Epithelial cell of esophagus (primary cell): Measurements from ENCODE around the gene FOXK2.
"Not testable (repeated sequence)": the region's sequence is repeated elsewhere in the genome, so short reads cannot be mapped to it uniquely, and the experiment has no call there.

Experiments
- DNase-seq: peaks from one replicate; pipeline ENCODE4 v3.0.0; 2010; ENCODE audit warnings: low read depth
- H3K4me3 ChIP-seq: 2 replicates; pipeline ENCODE4 v1.5.1; 2011; ENCODE audit warnings: mild to moderate bottlenecking, low read length, control low read depth
- CTCF ChIP-seq: IDR thresholded peaks from 2 replicates; pipeline ENCODE4 v1.5.1; 2011; ENCODE audit warnings: low read depth, mild to moderate bottlenecking, low read length, control low read depth, inconsistent platforms; ENCODE audit not compliant: insufficient read depth; ENCODE audit errors: missing control alignments

The FOXK2 gene

DNA sequence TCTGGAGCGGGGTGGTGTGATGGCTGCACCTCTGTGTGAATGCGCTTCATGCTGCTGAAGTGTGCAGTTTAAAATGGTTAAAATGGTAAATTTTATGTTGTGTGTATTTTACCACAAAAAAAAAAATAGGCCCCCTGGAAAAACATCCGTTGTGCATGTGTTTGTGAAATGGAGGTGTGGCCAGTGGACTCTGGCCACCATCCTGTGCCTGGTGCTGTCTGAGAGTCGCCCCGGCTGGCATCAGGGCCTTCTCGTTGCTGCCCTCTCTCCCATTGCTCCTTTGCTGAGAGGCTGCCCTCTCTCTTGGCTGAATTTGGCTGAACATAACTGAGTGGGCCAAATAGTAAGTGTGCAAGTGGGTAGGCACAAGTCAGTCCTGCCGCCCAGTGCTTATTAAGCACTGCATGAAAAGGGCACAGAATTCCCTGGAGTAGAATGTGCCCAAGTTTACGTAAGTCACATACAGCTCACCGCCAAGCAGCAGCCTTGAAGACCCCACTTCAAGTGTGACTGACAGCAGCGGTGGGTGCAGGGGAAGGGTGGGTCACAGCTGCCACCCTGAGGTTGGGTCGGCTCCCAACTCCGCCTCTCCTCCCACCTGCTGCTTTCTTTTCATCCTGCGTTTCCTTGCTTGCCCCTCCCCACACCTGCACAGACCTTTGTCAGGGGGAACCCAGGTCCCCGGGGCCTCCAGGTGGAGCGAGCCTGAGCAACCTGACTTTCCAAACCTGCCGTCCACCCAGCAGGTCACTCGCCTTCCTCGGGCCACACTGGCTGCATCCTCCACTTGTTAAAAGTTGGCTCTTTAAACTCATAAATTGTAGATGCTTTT is 46.8 kb downstream of the FOXK2 start:
- TF ChIP-seq CTCF: no peak
- no peak overlapping the region for H3K4me3 ChIP-seq
- DNase-seq: no peak

DNA sequence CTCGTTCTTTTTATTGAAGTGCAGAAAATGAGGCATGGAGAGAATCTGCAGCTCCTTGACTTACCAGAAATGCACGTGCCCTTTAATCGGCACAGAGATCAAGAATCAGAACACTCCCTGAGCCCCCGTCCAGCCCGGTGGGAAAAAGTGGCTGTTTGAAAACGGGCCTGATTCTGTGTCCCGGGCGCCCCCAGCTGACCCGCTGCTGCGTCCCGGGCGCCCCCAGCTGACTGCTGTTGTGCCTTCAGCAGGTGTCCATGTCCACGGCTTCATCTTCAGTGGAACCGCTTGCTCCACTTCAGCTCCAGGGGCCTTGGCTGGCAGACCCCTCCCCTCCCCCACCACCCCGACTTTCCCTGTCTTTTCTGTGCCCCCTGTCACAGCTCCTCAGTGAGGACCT is 47.8 kb downstream of the FOXK2 start:
- H3K4me3 ChIP-seq: no peak overlapping the region
- no peak for DNase-seq
- TF ChIP-seq CTCF: no peak

DNA sequence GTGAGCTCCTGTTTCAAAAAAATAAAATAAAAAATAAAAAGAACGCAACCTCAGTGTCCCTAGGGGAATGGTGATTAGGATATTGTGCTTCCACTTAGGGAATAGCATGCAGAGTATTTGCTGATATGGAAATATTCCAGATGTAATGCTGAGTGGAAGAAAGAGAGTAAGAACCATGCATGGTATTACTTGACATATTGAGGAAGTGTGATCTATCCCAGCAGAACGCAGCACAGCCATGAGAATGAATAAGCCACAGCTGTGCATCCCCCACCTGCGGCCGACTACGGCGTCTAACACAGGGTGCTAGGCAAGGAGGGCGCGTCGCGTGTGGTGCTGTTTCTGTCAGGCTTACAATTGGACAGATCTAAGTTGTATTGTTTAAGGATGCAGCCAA is 49.5 kb downstream of the FOXK2 start:
- no peak for DNase-seq
- no peak overlapping the region for H3K4me3 ChIP-seq
- TF ChIP-seq CTCF: no peak

- no peak overlapping the region for H3K4me3 ChIP-seq
- no peak for DNase-seq
- no peak for TF ChIP-seq CTCF
These were observed 50.1 kb downstream of the FOXK2 start for GRCh38 chr17:82569621-82570020.

DNA sequence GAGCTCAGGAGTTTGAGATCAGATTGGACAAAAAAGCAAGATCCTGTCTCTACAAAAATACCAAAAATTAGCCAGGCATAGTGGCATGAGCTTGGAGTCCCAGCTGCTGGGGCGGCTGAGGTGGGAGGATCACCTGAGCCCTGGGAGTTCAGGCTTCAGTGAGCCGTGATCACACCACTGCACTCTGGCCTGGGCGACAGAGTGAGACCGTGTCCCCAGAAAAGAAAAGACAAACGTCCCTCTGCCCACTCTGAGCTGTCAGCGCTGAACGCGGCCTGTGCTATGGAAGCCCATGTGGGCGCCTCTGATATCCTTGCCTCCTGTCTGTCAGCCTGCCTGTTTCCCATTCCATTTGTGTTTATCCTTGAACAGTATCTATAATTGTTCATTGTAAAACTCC is 50.7 kb downstream of the FOXK2 start:
- no peak for TF ChIP-seq CTCF
- H3K4me3 ChIP-seq: no peak overlapping the region
- no peak for DNase-seq

GRCh38 chr17:82571855-82572254 is 52.3 kb downstream of the FOXK2 start:
- H3K4me3 ChIP-seq: no peak overlapping the region
- DNase-seq: no peak
- TF ChIP-seq CTCF: no peak

DNA sequence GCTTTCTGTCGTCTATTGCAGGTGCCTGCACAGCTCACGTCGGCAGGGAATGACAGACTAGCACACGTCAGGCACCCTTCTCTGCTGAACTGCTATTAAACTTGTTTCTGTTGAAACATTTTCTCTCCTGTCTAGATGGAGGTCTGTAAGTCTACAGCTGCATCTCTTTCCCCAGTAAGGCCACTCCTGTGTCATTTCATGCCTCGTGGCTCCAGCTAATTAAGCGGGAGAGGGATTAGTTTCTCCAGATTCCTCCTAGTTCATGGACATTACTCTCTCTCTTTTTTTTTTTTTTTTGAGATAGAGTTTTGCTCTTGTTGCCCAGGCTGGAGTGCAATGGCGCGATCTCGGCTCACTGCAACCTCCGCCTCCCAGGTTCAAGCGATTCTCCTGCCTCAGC is 54.5 kb downstream of the FOXK2 start:
- no peak for TF ChIP-seq CTCF
- no peak overlapping the region for H3K4me3 ChIP-seq

DNA sequence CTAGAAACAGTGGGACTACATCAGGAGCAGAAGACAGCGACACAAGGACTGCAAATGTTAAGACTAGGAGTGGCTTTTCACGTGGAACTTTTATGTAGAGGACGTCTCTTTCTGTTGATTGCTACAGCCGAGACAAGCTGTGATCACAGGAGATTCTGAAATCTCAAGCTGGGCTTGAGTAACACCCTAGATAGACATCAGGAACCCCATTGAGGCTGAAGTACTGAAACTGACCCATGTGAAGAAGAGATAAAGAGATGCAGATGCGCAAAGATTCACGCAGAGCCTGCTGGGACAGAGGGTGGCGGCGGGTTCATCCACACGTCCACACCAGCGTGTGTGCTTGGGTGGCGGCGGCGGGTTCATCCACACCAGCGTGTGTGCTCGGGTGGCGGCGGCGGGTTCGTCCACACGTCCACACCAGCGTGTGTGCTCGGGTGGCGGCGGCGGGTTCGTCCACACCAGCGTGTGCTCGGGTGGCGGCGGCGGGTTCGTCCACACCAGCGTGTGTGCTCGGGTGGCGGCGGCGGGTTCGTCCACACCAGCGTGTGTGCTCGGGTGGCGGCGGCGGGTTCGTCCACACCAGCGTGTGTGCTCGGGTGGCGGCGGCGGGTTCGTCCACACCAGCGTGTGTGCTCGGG is 56.2 kb downstream of the FOXK2 start:
- H3K4me3 ChIP-seq, DNase-seq: not testable (repeated sequence)

More for the DNA sequence above, 54.5 kb downstream of the FOXK2 start:
- no peak for DNase-seq
